Neural cell (in vitro differentiated cells): ENCODE data around the gene VSIG4. TPM values are rescaled to one million over a fixed set of nuclear protein-coding genes. Genes with fewer than 3 reads are reported as not detected.

Experiments used
- H2AFZ ChIP-seq: fragments of 200-600, 300-800 bp; sonication (generic), shearing (Covaris generic); 2 replicates; pipeline ENCODE4 v1.6.0; 2014; ENCODE audit warnings: low read depth, mild to moderate bottlenecking, antibody characterized with exemption, low read length, moderate library complexity
- H3F3A ChIP-seq: fragments of 200-600 bp; shearing (Covaris generic); 2 replicates; pipeline ENCODE4 v1.6.1; 2016; ENCODE audit warnings: mild to moderate bottlenecking, moderate library complexity, mixed read lengths, antibody characterized with exemption, low read length; ENCODE audit not compliant: insufficient read depth, poor library complexity, severe bottlenecking
- H3K27ac ChIP-seq: fragments of 200-600, 300-800 bp; sonication (generic), shearing (Covaris generic); 2 replicates; pipeline ENCODE4 v1.5.1; 2014; ENCODE audit warnings: mild to moderate bottlenecking, low read length, moderate library complexity
- H3K27me3 ChIP-seq: fragments of 300-800, 200-600 bp; sonication (generic), shearing (Covaris generic); 2 replicates; pipeline ENCODE4 v1.6.0; 2014; ENCODE audit warnings: mild to moderate bottlenecking, low read depth, low read length, moderate library complexity; ENCODE audit not compliant: insufficient read depth
- H3K36me3 ChIP-seq: fragments of 300-800, 200-600 bp; sonication (generic), shearing (Covaris generic); 2 replicates; pipeline ENCODE4 v1.5.1; 2014; ENCODE audit warnings: mild to moderate bottlenecking, antibody characterized with exemption, low read length, moderate library complexity; ENCODE audit not compliant: insufficient read depth
- H3K4me2 ChIP-seq: fragments of 300-800, 200-600 bp; sonication (generic), shearing (Covaris generic); 2 replicates; pipeline ENCODE4 v1.6.0; 2014; ENCODE audit warnings: mild to moderate bottlenecking, low read length
- H3K4me3 ChIP-seq: fragments of 300-800, 200-600 bp; sonication (generic), shearing (Covaris generic); 2 replicates; pipeline ENCODE4 v1.5.1; 2014; ENCODE audit warnings: mild to moderate bottlenecking, low read length, moderate library complexity
- H3K79me2 ChIP-seq: fragments of 200-600 bp; shearing (Covaris generic); replicated peaks from 2 replicates; pipeline ENCODE4 v1.6.0; 2014; ENCODE audit warnings: mild to moderate bottlenecking, low read length, moderate library complexity; ENCODE audit not compliant: insufficient read depth
- H3K9ac ChIP-seq: fragments of 300-800, 200-600 bp; sonication (generic), shearing (Covaris generic); 2 replicates; pipeline ENCODE4 v1.6.1; 2016; ENCODE audit warnings: mild to moderate bottlenecking, low read length, mixed read lengths
- H3K9me2 ChIP-seq: fragments of 200-600 bp; shearing (Covaris generic); 2 replicates; pipeline ENCODE4 v1.6.1; 2016; ENCODE audit warnings: mild to moderate bottlenecking, low read length, mixed read lengths; ENCODE audit not compliant: insufficient read depth
- H3K9me3 ChIP-seq: fragments of 200-600, 300-800 bp; sonication (generic), shearing (Covaris generic); 2 replicates; pipeline ENCODE4 v1.6.1; 2016; ENCODE audit warnings: mild to moderate bottlenecking, mixed run types, low read length, moderate library complexity, mixed read lengths
- H4K20me1 ChIP-seq: fragments of 200-600 bp; shearing (Covaris generic); 2 replicates; pipeline ENCODE4 v1.6.1; 2016; ENCODE audit warnings: mild to moderate bottlenecking, mixed run types; ENCODE audit not compliant: insufficient read depth
- EP300 ChIP-seq: fragments of 450-650 bp; conservative IDR thresholded peaks from 2 replicates; pipeline ENCODE4 v1.6.1; 2014; ENCODE audit warnings: antibody characterized with exemption, mild to moderate bottlenecking, moderate library complexity; ENCODE audit not compliant: poor library complexity, severe bottlenecking
- EZH2 ChIP-seq: fragments of 200-600, 300-800 bp; shearing (Covaris generic), sonication (generic); IDR thresholded peaks from 2 replicates; pipeline ENCODE4 v1.6.1; 2014; ENCODE audit warnings: antibody characterized with exemption, low read length, borderline replicate concordance, mild to moderate bottlenecking; ENCODE audit not compliant: insufficient read depth, poor library complexity, severe bottlenecking
- MXI1 ChIP-seq: fragments of 450-650 bp; conservative IDR thresholded peaks from 2 replicates; pipeline ENCODE4 v1.6.1; 2014; ENCODE audit warnings: antibody characterized with exemption, mild to moderate bottlenecking; ENCODE audit not compliant: poor library complexity, severe bottlenecking
- POLR2AphosphoS5 ChIP-seq: IDR thresholded peaks from 2 replicates; pipeline ENCODE4 v1.6.1; 2012
- RAD21 ChIP-seq: fragments of 450-650 bp; conservative IDR thresholded peaks from 2 replicates; pipeline ENCODE4 v1.6.1; 2014; ENCODE audit warnings: antibody characterized with exemption, mild to moderate bottlenecking, moderate library complexity
- REST ChIP-seq: IDR thresholded peaks from 2 replicates; pipeline ENCODE4 v1.6.1; 2012; ENCODE audit warnings: borderline replicate concordance
- SMC3 ChIP-seq: fragments of 450-650 bp; conservative IDR thresholded peaks from 2 replicates; pipeline ENCODE4 v1.6.1; 2014; ENCODE audit warnings: antibody characterized with exemption, mild to moderate bottlenecking, moderate library complexity; ENCODE audit not compliant: poor library complexity
- TAF1 ChIP-seq: IDR thresholded peaks from 2 replicates; pipeline ENCODE4 v1.6.1; 2012; ENCODE audit warnings: low read depth
- polyA plus RNA-seq: library from polyadenylated mRNA; depleted of rRNA; stranded (reverse); fragments of >200 nt; gene quantifications from 2 replicates; pipeline ENCODE4 v1.2.3, GENCODE V29; 2014
- TF ChIP-seq, protein P1 (sequence below): fragments of 450-650 bp; IDR thresholded peaks from 2 replicates; pipeline ENCODE4 v1.5.1; 2014; ENCODE audit warnings: antibody characterized with exemption, mild to moderate bottlenecking, moderate library complexity; ENCODE audit not compliant: poor library complexity, severe bottlenecking

Gene VSIG4
- polyA plus RNA-seq, 1 donor from 2014 or later = not detected

- Histone ChIP-seq H3K4me3 (no peak overlapping the region), H3K4me2 (no peak overlapping the region), H2AFZ (no peak overlapping the region), H3K36me3 (no peaks in the 10 kb centered on the region), H3F3A (no peaks in the 10 kb centered on the region), H3K79me2 (no peaks in the 10 kb centered on the region), H3K27me3 (no peaks in the 10 kb centered on the region), H4K20me1 (no peaks in the 10 kb centered on the region), H3K9ac (no peak overlapping the region), H3K9me3 (no peaks in the 10 kb centered on the region), H3K9me2 (no peaks in the 10 kb centered on the region), H3K27ac (no peak overlapping the region)
- TF ChIP-seq, protein P1, sequence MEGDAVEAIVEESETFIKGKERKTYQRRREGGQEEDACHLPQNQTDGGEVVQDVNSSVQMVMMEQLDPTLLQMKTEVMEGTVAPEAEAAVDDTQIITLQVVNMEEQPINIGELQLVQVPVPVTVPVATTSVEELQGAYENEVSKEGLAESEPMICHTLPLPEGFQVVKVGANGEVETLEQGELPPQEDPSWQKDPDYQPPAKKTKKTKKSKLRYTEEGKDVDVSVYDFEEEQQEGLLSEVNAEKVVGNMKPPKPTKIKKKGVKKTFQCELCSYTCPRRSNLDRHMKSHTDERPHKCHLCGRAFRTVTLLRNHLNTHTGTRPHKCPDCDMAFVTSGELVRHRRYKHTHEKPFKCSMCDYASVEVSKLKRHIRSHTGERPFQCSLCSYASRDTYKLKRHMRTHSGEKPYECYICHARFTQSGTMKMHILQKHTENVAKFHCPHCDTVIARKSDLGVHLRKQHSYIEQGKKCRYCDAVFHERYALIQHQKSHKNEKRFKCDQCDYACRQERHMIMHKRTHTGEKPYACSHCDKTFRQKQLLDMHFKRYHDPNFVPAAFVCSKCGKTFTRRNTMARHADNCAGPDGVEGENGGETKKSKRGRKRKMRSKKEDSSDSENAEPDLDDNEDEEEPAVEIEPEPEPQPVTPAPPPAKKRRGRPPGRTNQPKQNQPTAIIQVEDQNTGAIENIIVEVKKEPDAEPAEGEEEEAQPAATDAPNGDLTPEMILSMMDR = no peak
These were observed 17.1 kb downstream of the VSIG4 start for GRCh38 chrX:66022632-66023384.

DNA sequence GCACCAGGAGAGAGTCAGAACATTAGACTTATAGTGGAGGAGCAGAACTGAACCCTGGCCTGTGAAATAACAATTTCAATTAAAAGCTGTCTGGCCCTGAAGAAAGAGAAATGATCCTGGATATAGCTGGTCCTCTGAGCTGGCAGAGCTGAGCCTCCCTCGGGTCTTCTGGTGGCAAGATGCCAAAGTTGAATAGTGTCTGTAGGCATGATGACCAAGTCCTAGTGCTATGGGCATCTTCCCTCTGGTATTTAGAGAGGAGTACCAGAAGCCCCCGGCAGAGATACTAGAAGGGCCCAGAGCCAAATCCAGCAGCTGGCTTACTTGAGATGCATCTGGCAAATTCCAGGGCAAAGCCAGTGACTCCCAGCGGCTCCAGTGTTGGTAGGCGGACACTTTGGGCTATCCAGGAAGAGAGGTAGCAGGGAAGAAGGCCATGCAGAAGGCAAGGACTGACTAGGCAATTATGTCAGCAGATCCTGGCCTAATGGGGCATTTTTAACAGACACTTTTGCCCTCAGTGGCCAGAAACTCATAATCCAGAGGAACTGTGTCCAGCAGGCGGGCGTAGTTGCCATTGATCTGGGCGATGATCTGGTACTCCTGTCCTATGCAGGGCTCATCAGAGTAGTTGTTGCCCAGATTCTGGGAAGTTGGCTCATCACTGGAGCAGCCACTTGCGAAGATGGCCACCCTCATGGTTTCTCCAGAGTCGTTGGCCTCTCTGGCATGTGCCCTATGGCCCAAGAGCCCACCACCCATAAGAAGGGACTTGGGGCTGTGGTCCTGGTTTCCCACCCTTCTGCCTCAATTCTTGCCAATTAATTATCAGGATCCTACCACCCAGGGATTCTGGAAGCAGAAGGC lies 17.9 kb downstream of the VSIG4 start:
- H3K27ac ChIP-seq = no peak overlapping the region
- no peaks in the 10 kb centered on the region for H3K36me3 ChIP-seq
- H3K27me3 ChIP-seq = no peaks in the 10 kb centered on the region
- H2AFZ ChIP-seq = no peak overlapping the region
- H3F3A ChIP-seq = no peaks in the 10 kb centered on the region
- no peak overlapping the region for H3K4me2 ChIP-seq
- no peaks in the 10 kb centered on the region for H4K20me1 ChIP-seq
- H3K9me3 ChIP-seq = no peaks in the 10 kb centered on the region
- no peak overlapping the region for H3K9ac ChIP-seq
- H3K9me2 ChIP-seq = no peaks in the 10 kb centered on the region
- TF ChIP-seq REST (no peak), SMC3 (no peak), RAD21 (no peak), POLR2AphosphoS5 (no peak), EZH2 (no peak), EP300 (no peak), TAF1 (no peak), MXI1 (no peak)
- TF ChIP-seq, protein P1 = no peak
- H3K79me2 ChIP-seq = no peaks in the 10 kb centered on the region
- H3K4me3 ChIP-seq = no peak overlapping the region
